ENCODE data around the gene HPCAL1. TPM values are rescaled to one million over a fixed set of nuclear protein-coding genes. Genes with fewer than 3 reads are reported as not detected.

Gene HPCAL1
- total RNA-seq, 2 experiments from 2014 or later, result 9.2 to 9.7 TPM

- no peak for TF ChIP-seq EZH2phosphoT487 (IDR thresholded peaks at IDR 0.05; ENCODE audit: borderline replicate concordance, low read depth, low read length)
- no peak for TF ChIP-seq CTCF (conservative IDR thresholded peaks at IDR 0.05; ENCODE audit: low read length)
- Histone ChIP-seq H3K27ac (ENCODE audit: low read depth, low read length, poor library complexity, severe bottlenecking) (no peak overlapping the region), H3K4me1 (ENCODE audit: insufficient read depth, low read length, poor library complexity, severe bottlenecking) (peaks cover 8% of the 10 kb centered on the region), H3K4me3 (ENCODE audit: low read depth, low read length, poor library complexity, severe bottlenecking) (no peak overlapping the region), H3K9me3 (ENCODE audit: low read length) (no peaks in the 10 kb centered on the region), H4K20me1 (ENCODE audit: insufficient read depth, low read length) (no peaks in the 10 kb centered on the region; the same call in 1 of the 2 replicates), H3K36me3 (ENCODE audit: insufficient read depth, low read length) (no peaks in the 10 kb centered on the region), H3K79me2 (ENCODE audit: insufficient read depth, low read depth, low read length) (no peaks in the 10 kb centered on the region), H2AFZ (ENCODE audit: low read length) (no peak overlapping the region), H3K4me2 (ENCODE audit: low read length) (no peak overlapping the region), H3K9me2 (ENCODE audit: insufficient read depth, low read length) (no peaks in the 10 kb centered on the region)
- POLR2A ChIA-PET, result interaction anchor here (0.7 to 1.0 kb wide), 2 partner anchors 114 to 164 kb away, joined by 3 read pairs; no protein-coding TSS in a partner anchor
- intact Hi-C loops (cut with micrococcal nuclease; ENCODE audit: unreplicated experiment), result no loop called here
- CTCF ChIA-PET (ENCODE audit: unreplicated experiment), result no interaction called here
- no peak for DNase-seq (ENCODE audit: low spot score)
- BruUV-seq (replicated peaks), result no TSS peak
These were observed 90.9 kb downstream of the HPCAL1 start for GRCh38 chr2:10393640-10393982.

- no peak for TF ChIP-seq EZH2phosphoT487 (IDR thresholded peaks at IDR 0.05; ENCODE audit: borderline replicate concordance, low read depth, low read length)
- TF ChIP-seq CTCF (conservative IDR thresholded peaks at IDR 0.05; ENCODE audit: low read length), result no peak
- Histone ChIP-seq H3K79me2 (ENCODE audit: insufficient read depth, low read depth, low read length) (no peaks in the 10 kb centered on the region), H3K4me1 (ENCODE audit: insufficient read depth, low read length, poor library complexity, severe bottlenecking) (peaks cover 8% of the 10 kb centered on the region), H3K4me3 (ENCODE audit: low read depth, low read length, poor library complexity, severe bottlenecking) (no peak overlapping the region), H3K4me2 (ENCODE audit: low read length) (no peak overlapping the region), H3K9me3 (ENCODE audit: low read length) (no peaks in the 10 kb centered on the region), H3K36me3 (ENCODE audit: insufficient read depth, low read length) (no peaks in the 10 kb centered on the region), H3K27ac (ENCODE audit: low read depth, low read length, poor library complexity, severe bottlenecking) (no peak overlapping the region), H3K9me2 (ENCODE audit: insufficient read depth, low read length) (no peaks in the 10 kb centered on the region), H2AFZ (ENCODE audit: low read length) (no peak overlapping the region), H4K20me1 (ENCODE audit: insufficient read depth, low read length) (no peaks in the 10 kb centered on the region)
- DNase-seq (ENCODE audit: low spot score), result no peak
- ChIA-PET CTCF (ENCODE audit: unreplicated experiment) (interaction anchor here (0.6 kb wide), 1 partner anchor 518 kb away, joined by 3 read pairs; no protein-coding TSS in a partner anchor), POLR2A (no interaction called here)
- intact Hi-C loops (cut with micrococcal nuclease; ENCODE audit: unreplicated experiment), result no loop called here
- no TSS peak for BruUV-seq (replicated peaks)
These were observed 93.2 kb downstream of the HPCAL1 start for GRCh38 chr2:10395893-10396292.

- Histone ChIP-seq H3K27ac (ENCODE audit: low read depth, low read length, poor library complexity, severe bottlenecking) (no peak overlapping the region), H3K79me2 (ENCODE audit: insufficient read depth, low read depth, low read length) (no peaks in the 10 kb centered on the region), H3K9me3 (ENCODE audit: low read length) (no peaks in the 10 kb centered on the region), H3K4me2 (ENCODE audit: low read length) (no peak overlapping the region), H3K4me3 (ENCODE audit: low read depth, low read length, poor library complexity, severe bottlenecking) (no peak overlapping the region), H3K9me2 (ENCODE audit: insufficient read depth, low read length) (no peaks in the 10 kb centered on the region), H2AFZ (ENCODE audit: low read length) (no peak overlapping the region), H3K36me3 (ENCODE audit: insufficient read depth, low read length) (no peaks in the 10 kb centered on the region), H4K20me1 (ENCODE audit: insufficient read depth, low read length) (no peaks in the 10 kb centered on the region), H3K4me1 (ENCODE audit: insufficient read depth, low read length, poor library complexity, severe bottlenecking) (peaks cover 8% of the 10 kb centered on the region)
- BruUV-seq (replicated peaks), result no TSS peak
- intact Hi-C loops (cut with micrococcal nuclease; ENCODE audit: unreplicated experiment), result no loop called here
- POLR2A ChIA-PET, result no interaction called here
- CTCF ChIA-PET (ENCODE audit: unreplicated experiment), result no interaction called here
- no peak for DNase-seq (ENCODE audit: low spot score)
- TF ChIP-seq CTCF (conservative IDR thresholded peaks at IDR 0.05; ENCODE audit: low read length) (no peak), EZH2phosphoT487 (IDR thresholded peaks at IDR 0.05; ENCODE audit: borderline replicate concordance, low read depth, low read length) (no peak)
These were observed 93.8 kb downstream of the HPCAL1 start for GRCh38 chr2:10396464-10396863.

Measured in OCI-LY7 (cell line).